NCI-H748 treated with DMSO at 0.1 percent for 48 hours (cell line): ENCODE data around the gene TAF4.

ENCODE experiments used
- DNase-seq: peaks from one replicate; lab custom pipeline; 2025; lab: John Stamatoyannopoulos, UW

TAF4 gene

GRCh38 chr20:62019881-62020492, 45.7 kb downstream of the TAF4 start:
- DNase-seq, result no peak

GRCh38 chr20:62019144-62019805, 46.4 kb downstream of the TAF4 start:
- DNase-seq, result no peak

GRCh38 chr20:62018437-62019143, 47.1 kb downstream of the TAF4 start:
- no peak for DNase-seq

GRCh38 chr20:62015540-62016288, 50.0 kb downstream of the TAF4 start:
- no peak for DNase-seq

- no peak for DNase-seq
Measured at GRCh38 chr20:62014889-62015537, 50.7 kb downstream of the TAF4 start.

- no peak for DNase-seq
Measured at GRCh38 chr20:62014488-62014775, 51.2 kb downstream of the TAF4 start.

GRCh38 chr20:62012631-62013030, 53.0 kb downstream of the TAF4 start:
- DNase-seq, result no peak

GRCh38 chr20:62011938-62012534, 53.6 kb downstream of the TAF4 start:
- DNase-seq, result no peak

- no peak for DNase-seq
Measured at GRCh38 chr20:62011403-62011790, 54.3 kb downstream of the TAF4 start.

GRCh38 chr20:62010551-62011402, 54.9 kb downstream of the TAF4 start:
- DNase-seq, result no peak

GRCh38 chr20:62009869-62010445, 55.7 kb downstream of the TAF4 start:
- DNase-seq, result no peak

- no peak for DNase-seq
Measured at GRCh38 chr20:62009322-62009721, 56.4 kb downstream of the TAF4 start.

- DNase-seq, result no peak
Measured at GRCh38 chr20:62008643-62009183, 57.0 kb downstream of the TAF4 start.

- no peak for DNase-seq
Measured at GRCh38 chr20:62007127-62007647, 58.5 kb downstream of the TAF4 start.

GRCh38 chr20:62006482-62006881, 59.2 kb downstream of the TAF4 start:
- DNase-seq, result no peak

GRCh38 chr20:62004614-62005013, 61.1 kb downstream of the TAF4 start:
- no peak for DNase-seq

- no peak for DNase-seq
Measured at GRCh38 chr20:62003567-62004405, 61.9 kb downstream of the TAF4 start.

GRCh38 chr20:62002882-62003480, 62.7 kb downstream of the TAF4 start:
- no peak for DNase-seq
